HG02981 (cell line): Measurements from ENCODE around the gene ARMH3.

Experiments used
- ATAC-seq: cut with Tn5 transposase; IDR thresholded peaks from one replicate; pipeline ENCODE4 v1.9.1; 2021; ENCODE audit warnings: mild to moderate bottlenecking, moderate library complexity; ENCODE audit not compliant: unreplicated experiment

Gene ARMH3

DNA sequence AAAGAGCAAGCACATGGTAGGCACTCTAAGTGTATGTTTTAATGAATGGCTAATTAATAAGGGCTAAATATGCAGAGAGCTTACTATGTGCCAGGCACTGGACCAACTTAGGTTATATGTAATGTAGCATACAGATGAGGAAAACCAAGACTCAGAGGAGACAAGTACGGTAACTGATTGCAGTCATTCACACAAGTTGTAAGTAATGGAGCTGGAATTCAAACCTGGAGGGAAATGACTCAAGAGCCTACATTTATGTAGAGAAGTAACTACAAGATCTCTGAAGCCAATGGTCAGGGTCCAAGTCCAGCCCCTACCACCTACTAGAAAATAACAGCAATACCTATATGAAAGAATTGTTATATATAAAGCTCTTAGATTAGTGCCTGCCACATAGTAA lies 115.1 kb downstream of the ARMH3 start:
- ATAC-seq, result no peak

DNA sequence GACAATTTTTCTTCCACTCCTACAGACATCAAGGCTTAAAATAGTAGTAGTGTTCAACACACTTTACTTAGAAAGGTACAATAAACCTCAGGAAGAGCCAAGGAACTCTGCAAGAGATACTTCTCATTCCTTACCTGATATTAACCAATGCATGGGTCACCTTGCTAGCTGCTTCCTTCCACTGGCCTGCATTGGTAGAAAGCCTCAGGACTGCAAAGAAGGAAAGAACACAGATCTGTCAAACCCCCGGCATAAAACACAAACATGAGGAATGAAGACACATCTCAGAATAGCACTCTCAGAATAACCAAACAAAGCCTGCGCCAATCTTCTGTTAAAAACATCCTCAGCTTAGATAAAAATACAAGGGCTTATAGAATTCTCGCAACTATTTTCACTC lies 116.2 kb downstream of the ARMH3 start:
- no peak for ATAC-seq

DNA sequence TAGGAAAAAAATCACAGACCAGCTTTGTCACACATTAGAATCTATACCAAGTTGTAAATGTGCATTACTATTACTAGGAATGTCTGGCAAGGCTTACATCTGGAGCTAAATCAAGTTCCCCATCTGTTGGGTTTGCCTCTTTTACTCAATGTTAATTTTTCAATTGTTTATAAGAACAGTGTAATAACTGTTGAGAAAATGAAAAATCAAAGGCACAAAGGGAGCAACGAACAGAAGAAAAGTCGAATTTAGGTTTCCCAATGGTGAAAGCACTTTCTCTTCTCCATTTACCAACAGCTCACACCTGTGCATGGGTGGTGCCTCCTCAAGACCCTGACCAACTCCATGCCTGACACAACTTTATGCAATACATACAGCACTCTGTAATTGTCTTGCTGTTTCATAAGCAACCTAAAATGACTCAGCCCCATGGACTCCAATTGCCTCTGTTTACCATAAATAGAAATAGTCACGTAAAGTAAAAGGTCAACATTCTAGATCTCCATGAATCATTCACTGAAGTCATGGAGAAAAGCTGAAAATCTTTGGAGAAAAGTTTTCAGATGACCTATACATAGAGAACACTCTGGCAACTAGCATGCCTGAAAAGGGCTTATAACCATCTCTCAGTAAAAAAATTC lies 116.8 kb downstream of the ARMH3 start:
- ATAC-seq, result no peak

DNA sequence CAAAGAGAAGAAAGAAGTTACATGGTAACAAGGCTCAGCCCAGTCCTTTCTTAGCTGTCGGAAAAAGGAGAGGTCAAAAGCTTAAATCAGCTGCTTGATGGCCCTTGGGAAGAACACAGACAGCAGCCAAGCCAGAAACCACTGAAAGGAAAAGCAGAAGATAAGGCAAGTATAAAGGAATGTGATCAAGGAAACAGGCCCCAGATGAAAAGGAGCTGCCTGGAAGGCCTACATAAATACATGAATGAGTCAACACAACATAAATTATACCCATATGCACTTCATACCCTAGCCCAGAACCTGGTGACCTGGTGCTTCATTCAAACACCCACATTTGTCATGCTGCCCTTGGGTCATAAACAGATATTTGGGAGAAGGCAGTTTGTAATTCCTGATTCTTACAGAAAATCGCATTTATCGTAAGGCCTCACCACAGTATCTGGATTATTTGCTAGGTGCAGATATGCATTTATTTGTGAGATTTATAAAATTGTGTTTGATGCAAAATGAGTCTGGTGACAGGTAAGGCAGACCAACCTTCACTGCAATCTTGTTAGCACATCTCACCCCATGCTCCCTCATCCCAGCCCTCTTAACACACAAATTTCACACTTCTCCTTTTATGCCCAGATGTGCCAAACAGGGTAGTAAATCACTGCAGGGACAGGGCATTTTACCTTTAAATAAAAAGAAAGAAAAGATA lies 117.5 kb downstream of the ARMH3 start:
- no peak for ATAC-seq

DNA sequence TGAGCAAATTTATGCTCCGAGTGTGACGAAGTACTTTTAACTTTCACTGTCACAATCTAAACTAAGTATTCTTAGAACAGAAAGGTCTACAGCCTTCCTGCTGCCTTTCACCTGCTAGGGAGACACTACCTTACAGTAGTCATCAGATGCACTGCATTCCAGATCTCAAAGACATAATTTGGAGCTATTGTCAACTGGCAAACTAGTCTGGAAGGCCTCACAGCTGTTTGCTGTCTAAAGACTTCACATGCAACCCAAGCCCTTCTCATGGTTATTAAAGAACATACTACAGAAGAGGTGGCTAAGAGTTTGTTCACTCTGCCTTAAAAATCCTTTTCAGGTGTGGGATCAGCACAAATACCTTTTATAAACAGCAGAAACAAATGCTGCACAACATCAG lies 120.5 kb downstream of the ARMH3 start:
- ATAC-seq, result no peak

DNA sequence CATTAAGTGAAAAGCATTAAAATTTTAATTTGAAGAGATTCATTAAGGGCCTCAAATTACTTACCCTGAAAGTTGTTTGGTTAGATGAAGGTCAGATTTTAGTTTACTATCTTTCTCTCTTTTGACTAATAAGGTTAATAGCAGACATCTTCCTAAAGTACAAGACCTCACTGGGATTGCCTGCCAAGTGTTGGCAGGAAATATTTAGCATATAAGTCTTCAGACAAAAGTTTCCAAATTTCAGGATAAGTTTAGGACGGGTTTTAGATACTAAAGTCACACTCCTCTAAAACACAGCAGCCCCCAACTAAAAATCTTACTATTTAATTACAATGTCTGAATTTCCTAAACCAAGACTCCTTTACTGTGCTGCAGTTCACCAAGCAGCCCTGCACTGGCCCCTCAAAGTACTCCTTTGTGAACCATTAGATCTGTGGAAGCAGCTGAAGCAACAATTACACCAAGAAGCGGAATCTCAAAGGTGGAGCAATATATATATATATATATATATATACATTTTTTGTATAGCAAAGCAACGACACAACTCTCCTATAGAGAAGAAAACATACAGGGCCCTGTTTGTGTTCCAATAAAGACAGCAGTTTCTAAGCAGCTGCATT lies 121.2 kb downstream of the ARMH3 start:
- no peak for ATAC-seq

DNA sequence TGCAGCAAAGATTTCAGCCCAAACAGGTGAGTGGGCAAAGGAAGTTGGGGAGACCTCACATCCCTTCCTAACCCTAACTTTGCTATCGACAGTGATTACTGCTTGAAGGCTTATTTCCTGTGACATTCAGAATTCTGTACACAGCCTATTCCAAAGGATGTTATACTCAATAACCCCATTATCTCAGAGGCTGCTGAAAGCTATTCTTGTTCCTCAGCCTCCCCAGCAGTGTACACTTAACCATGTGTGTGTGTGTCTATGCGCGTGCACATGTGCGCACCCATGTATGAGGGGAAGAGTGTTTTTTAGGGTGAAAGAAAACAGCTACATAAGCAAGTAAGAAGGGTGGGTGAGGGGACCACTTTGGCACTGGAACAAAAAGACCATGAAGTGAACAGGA lies 122.0 kb downstream of the ARMH3 start:
- no peak for ATAC-seq

DNA sequence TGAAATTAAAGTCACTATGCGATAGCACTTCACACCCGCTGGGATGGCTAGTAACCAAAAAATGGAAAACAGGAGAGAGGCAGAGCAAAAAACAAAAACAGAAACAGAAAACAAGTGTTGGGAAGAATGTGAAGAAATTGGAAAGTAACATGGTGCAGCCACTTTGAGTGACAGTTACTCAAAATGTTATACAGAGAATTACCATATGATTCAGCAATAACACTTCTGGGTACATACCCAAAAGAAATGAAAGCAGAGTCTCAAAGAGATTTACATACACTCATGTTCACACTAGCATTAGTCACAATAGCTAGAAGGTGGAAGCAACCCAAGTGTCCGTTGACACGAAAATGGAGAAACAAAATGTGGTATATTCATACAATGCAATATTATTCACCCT lies 123.8 kb downstream of the ARMH3 start:
- no peak for ATAC-seq

DNA sequence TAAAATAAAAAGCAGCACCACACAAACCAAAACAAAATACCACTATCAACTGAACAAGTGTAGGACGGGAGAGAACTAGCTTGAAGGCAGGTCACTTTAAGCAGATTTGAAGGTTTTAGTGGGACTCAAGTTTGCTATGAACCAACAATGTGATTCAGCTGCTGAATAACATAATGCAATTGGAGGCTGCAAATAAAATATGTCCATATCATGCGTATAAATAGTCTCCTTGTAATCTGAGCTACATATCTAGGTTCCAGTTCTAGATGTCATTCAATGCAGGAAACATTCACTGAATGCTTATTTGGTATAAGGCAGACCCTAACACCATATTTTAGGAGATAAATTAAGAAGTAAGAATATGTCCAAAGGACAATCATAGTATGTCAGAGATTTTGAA lies 130.9 kb downstream of the ARMH3 start:
- no peak for ATAC-seq

DNA sequence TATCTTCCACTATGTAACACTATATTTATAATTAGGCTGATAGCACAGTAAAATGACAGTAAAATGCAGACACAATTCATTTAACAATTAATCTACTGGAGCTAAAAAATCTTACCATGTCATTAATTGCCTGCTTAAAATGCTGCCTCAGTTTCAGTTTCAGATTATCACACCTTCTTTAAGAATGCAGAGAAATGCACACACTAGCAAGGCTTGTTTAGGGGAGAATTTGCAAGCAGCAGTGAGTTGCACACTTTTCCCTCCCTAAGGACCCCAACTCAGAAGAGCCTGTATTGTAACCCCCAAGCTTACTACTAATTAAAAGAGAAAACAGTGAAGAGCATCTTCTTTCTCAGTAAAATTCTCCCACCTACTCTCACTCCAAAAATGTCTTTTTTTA lies 132.7 kb downstream of the ARMH3 start:
- no peak for ATAC-seq

DNA sequence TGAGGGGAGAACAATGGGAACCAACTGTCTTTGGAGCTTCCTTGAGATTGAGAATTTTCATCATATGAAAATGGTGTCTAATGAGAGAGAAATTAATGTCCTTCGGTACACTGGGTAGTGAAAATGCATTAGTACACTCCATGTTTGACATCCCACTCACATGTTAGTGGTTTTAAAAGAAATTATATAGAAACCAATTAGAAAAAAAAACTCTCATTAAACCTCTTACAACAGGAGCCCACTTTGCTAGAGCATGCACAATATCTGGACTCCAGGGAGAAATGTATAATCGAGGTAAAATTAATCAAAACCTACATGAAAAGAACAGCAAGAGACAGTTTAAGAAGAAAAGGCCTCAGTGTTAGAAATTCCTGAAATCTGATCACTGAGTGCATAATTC lies 133.1 kb downstream of the ARMH3 start:
- ATAC-seq, result no peak

DNA sequence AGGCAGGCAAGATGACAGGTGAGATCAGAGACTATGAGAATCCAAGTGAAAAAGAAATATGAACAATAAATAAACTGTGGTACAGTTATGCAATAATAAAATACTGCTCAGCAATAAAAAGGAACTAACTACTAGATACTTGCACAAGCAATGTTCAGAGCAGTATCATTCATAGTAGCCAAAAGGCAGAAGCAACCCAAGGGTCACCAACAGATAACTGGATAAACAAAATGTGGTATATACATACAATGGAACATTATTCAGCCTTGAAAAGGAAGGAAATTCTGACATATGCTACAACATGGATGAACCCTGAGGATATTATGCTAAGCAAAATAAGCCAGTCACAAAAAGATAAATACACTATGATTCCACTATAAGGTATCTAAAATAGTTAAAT lies 135.4 kb downstream of the ARMH3 start:
- no peak for ATAC-seq

DNA sequence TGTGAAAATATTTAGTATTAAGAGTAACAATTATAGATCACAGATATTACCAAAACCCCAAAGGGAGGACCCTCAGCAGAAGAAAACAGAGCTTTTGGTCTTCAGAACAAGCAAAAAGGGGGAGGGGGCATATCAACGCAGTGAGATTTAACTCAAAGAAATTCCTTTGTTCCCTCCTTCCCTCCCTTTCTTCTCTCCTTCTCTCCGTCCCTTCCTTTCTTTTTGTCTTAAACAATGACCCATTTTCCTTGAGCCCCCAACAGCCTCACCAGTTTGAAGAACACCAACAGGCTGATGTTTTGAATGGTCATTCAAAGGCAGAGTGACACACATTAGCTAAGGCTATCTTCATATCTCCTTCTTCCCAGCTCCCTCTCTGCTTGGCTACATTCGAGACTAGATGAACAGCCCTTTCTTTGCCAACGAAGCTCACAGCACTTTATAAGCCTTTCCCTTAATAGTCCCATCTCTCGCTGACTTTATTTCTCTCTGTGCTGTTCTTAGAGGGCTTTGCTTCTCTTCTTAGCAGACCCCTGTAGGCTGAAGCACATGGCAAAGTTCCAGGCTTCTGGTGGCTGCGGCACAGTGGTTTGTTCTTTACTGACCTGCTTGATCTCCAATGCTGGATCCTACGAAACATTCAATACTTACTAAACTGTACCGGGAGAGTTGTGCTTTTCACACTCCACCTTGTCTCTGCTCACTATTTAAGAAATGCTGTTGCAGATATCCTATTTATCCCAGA lies 136.8 kb downstream of the ARMH3 start:
- ATAC-seq, result no peak

DNA sequence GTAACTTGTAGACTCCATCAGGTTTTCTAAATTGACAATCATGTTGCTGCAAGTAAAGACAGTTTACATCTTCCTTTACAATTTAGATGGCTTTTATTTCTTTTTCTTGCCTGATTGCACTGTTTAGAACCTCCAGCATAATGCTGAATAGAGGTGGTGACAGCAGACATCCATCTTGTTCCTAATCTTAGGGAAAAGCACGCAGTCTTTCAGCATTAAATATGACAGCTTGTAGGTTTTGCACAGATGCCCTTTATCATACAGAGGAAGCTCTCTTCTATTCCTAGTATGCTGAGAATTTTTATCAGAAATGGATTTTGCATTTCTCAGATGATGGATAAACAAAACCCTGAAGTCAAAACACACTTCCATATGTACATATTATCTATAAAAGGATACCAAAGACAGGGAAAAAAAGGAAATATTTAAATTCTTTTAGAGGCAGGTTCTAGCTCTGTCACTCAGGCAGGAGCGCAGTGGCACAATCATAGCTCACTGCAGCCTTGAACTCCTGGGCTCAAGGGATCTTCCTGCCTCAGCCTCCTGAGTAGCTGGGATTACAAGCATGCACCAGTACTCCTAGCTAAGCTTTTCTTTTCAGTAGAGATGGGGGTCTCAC lies 143.3 kb downstream of the ARMH3 start:
- ATAC-seq, result no peak

DNA sequence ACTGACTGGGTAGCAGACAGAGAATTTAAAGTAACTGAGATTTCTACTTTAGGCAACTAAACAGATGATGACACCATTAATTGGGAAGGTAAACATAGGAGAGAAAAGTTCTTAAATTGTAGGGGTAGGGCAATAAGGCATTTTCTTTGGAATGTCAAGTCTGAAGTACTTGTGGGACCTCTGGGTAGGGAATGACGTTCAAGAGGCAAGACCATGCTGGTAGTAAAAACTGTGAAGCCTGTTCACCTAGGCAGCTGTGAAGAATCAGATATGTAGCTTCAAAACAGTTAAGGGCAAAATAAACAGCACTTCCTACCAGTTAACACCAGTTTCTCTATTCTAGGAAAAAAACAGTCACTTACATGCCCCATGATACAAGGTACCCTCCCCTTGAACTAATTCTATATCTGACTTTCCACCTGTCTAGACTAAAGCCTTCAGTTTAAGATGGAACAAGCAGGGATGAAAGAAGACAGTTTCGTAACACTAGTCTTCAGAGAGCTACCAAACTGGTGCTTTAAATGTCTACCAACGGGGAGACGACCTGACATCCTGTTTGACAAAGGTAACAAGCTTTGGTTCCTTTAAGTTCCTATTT lies 149.3 kb downstream of the ARMH3 start:
- ATAC-seq, result no peak

DNA sequence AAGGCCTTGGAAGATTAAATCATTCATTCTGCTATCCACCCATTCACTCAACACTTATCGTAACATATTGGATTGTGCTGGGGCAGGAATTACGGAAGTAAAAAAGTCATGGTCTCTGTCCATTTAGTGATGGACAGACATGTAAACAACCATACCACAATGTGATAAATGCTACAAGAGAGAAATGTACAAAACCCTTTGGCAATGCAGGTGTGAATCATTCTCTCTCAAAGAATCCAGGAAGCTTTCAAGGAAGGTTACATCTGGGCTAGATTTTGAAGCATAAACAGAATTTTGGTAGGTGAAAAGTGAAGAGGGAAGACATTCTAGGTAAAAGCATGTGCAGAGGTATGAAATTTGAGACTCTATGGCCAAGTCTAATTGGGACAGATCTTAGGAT lies 150.7 kb downstream of the ARMH3 start:
- no peak for ATAC-seq

DNA sequence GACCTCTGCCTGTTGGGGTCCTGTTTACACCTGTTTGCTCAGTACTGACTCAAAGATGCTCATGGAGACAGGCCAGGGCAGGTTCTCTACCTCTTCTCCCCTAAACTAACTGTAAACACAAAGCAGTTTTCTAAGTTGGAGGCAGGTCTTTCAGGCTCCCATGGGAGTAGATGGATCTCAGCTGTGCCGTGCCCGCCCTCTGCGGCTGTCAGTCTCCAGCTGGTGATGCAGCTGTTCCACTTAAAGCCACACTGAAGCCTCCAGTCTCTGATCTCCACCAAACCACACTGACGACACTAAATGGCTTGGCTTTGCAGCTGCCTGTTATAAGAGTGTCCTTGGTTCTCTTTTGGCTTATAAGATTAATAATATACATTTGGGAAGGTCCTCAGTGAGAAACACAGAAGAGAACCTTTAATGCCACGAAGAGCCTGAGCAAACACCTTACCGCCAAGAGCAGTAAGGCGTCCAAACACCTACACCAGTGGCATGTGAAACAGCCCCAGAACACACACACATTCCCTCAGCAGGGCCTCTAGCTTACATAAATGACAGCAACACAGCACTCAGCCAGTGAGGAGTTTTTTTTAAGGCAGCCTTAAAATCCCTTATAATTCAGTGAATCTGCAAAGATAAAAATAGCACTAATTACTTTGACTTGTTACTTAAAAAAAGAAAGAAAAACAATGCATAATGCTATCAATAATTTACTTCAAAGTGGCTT lies 152.0 kb downstream of the ARMH3 start:
- ATAC-seq, result peak; percentile 82

DNA sequence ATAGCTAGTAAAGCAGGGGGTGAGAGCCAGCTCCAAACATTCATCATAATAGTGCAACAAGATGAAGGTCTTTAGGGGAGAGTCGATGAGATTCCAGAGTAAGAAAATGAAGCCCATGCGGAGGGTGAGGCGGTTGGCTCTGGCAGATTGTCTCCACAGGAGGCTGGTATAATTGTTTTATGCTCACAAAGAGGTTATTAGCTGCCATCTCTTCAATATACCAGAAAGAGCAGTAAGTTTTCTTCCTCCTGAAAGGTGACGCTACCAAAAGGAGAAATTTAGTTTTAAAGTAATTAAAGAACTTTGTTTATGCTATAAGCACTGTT lies 153.2 kb downstream of the ARMH3 start:
- ATAC-seq, result no peak

DNA sequence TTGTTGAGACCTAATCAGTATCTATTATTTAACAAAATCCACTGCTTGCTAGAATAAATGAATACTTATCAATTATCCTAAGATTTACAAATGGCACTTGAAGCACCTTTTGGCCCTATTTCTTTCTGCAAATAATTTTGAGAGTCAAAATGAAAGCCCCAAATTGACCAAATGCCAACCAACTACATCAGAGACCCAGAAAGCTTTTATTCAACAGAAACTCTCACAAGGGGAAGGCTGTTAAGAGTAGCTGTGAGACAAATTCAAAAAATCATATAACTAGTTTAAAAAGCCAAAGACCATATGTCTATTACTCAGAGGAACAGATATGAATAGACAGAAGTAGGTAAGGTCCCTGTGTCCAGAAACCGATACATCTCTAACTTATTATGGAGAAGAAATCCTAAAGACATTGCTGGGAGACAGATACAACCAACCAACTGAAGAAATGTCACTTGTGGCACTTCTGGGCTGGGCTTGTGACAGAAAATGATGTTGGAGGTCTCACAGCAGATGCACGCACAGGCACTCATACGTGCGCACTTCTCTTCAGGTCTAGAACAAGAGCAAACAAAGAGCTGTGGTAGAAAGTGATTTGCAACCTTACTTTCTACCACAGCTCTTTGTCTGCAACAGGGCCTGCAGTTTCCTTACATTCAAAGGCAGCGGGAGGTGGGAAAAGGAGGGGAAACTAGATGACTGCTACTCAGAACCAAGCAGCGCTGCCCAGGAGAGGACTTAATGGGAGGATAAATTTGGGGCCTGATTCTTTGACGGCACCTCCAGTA lies 153.7 kb downstream of the ARMH3 start:
- no peak for ATAC-seq

DNA sequence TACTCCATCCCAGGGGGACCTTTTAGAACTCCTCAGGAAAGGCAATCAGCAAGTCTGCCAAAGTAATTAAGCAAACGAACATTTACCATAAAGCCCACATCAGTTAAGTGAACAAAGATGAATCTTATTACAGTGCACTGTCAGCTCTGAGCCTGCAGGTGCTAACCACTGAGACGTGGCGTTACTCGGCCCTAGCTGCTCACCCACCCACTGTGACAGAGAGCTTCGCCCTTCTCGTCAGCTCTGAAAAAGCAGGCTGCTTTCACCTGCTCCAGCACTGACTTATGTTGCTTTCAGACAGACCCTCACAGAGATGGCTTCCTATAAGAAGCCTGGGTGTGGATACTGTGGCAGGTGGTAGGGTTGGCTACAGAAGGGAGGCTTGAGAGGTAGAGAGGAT lies 154.6 kb downstream of the ARMH3 start:
- peak; percentile 57 for ATAC-seq
